NT2/D1 (cell line): ENCODE results near the gene TRAPPC2L.
A peak's percentile ranks its signal among the peaks of the same experiment; 100 is the strongest.

Experiments used
- DNase-seq: peaks from one replicate; pipeline ENCODE4 v3.0.0-alpha.2; 2011; ENCODE audit warnings: low read depth, low spot score
- H3K27me3 ChIP-seq: 2 replicates; pipeline ENCODE4 v1.6.0; 2011; ENCODE audit warnings: mild to moderate bottlenecking; ENCODE audit not compliant: insufficient read length, insufficient read depth
- H3K36me3 ChIP-seq: 2 replicates; pipeline ENCODE4 v1.6.1; 2011; ENCODE audit warnings: mild to moderate bottlenecking, low read length, mixed read lengths; ENCODE audit not compliant: insufficient read depth, insufficient read length
- H3K4me1 ChIP-seq: 2 replicates; pipeline ENCODE4 v1.5.1; 2011; ENCODE audit not compliant: insufficient read depth, insufficient read length
- H3K4me3 ChIP-seq: 2 replicates; pipeline ENCODE4 v1.5.1; 2011; ENCODE audit warnings: low read depth; ENCODE audit not compliant: insufficient read length
- H3K9ac ChIP-seq: 2 replicates; pipeline ENCODE4 v1.6.0; 2011; ENCODE audit warnings: low read depth; ENCODE audit not compliant: insufficient read length
- H3K9me3 ChIP-seq: 2 replicates; pipeline ENCODE4 v1.5.1; 2011; ENCODE audit warnings: mild to moderate bottlenecking, low read length; ENCODE audit not compliant: insufficient read depth
- SUZ12 ChIP-seq: IDR thresholded peaks from 2 replicates; pipeline ENCODE4 v1.6.1; 2011; ENCODE audit not compliant: insufficient read length, insufficient read depth; ENCODE audit errors: extremely low read depth
- YY1 ChIP-seq: IDR thresholded peaks from 2 replicates; pipeline ENCODE4 v1.6.1; 2011; ENCODE audit not compliant: insufficient read length, insufficient read depth
- ZNF274 ChIP-seq: IDR thresholded peaks from 2 replicates; pipeline ENCODE4 v1.6.1; 2011; ENCODE audit warnings: mild to moderate bottlenecking, low read depth, low read length

TRAPPC2L gene

GRCh38 chr16:88864099-88864498, 7.2 kb downstream of the TRAPPC2L start:
- Histone ChIP-seq H3K4me3 (no peak overlapping the region), H3K27me3 (no peaks in the 10 kb centered on the region), H3K4me1 (peaks cover 17% of the 10 kb centered on the region), H3K36me3 (peaks cover 44% of the 10 kb centered on the region), H3K9ac (peak overlapping the region; percentile 10), H3K9me3 (no peaks in the 10 kb centered on the region)
- TF ChIP-seq SUZ12 = no peak
- TF ChIP-seq ZNF274 = no peak
- no peak for TF ChIP-seq YY1
- no peak for DNase-seq

GRCh38 chr16:88864521-88864920, 7.6 kb downstream of the TRAPPC2L start:
- Histone ChIP-seq H3K9ac (no peak overlapping the region), H3K4me3 (no peak overlapping the region), H3K27me3 (no peaks in the 10 kb centered on the region), H3K9me3 (no peaks in the 10 kb centered on the region), H3K4me1 (peaks cover 17% of the 10 kb centered on the region), H3K36me3 (peaks cover 40% of the 10 kb centered on the region)
- no peak for TF ChIP-seq YY1
- no peak for TF ChIP-seq SUZ12
- no peak for TF ChIP-seq ZNF274
- no peak for DNase-seq

GRCh38 chr16:88865310-88865709, 8.4 kb downstream of the TRAPPC2L start:
- TF ChIP-seq YY1 = no peak
- TF ChIP-seq ZNF274 = no peak
- TF ChIP-seq SUZ12 = no peak
- H3K4me3 ChIP-seq = no peak overlapping the region
- no peak for DNase-seq
- peaks cover 32% of the 10 kb centered on the region for H3K36me3 ChIP-seq
- H3K9me3 ChIP-seq = no peaks in the 10 kb centered on the region
- H3K4me1 ChIP-seq = peaks cover 19% of the 10 kb centered on the region
- no peak overlapping the region for H3K9ac ChIP-seq
- H3K27me3 ChIP-seq = no peaks in the 10 kb centered on the region

GRCh38 chr16:88865742-88866141, 8.8 kb downstream of the TRAPPC2L start:
- H3K36me3 ChIP-seq = peaks cover 28% of the 10 kb centered on the region
- H3K27me3 ChIP-seq = no peaks in the 10 kb centered on the region
- TF ChIP-seq ZNF274 = no peak
- TF ChIP-seq SUZ12 = no peak
- no peak for TF ChIP-seq YY1
- DNase-seq = no peak
- H3K4me1 ChIP-seq = peaks cover 22% of the 10 kb centered on the region
- H3K9me3 ChIP-seq = no peaks in the 10 kb centered on the region
- no peak overlapping the region for H3K9ac ChIP-seq
- H3K4me3 ChIP-seq = no peak overlapping the region

- DNase-seq = no peak
- TF ChIP-seq SUZ12 = no peak
- TF ChIP-seq ZNF274 = no peak
- TF ChIP-seq YY1 = no peak
- Histone ChIP-seq H3K4me1 (peaks cover 22% of the 10 kb centered on the region), H3K27me3 (no peaks in the 10 kb centered on the region), H3K4me3 (no peak within 1 kb of the TSS), H3K36me3 (peaks cover 22% of the 10 kb centered on the region), H3K9me3 (no peaks in the 10 kb centered on the region), H3K9ac (no peak within 1 kb of the TSS)
Measured at GRCh38 chr16:88866151-88866920, 9.4 kb downstream of the TRAPPC2L start, which contains the start of gene PABPN1L. TSS of gene PABPN1L (minus strand) at chr16:88866660. CDS start at chr16:88866606, 54 bp downstream.

- Histone ChIP-seq H3K36me3 (peaks cover 8% of the 10 kb centered on the region), H3K9me3 (no peaks in the 10 kb centered on the region), H3K9ac (no peak overlapping the region), H3K4me1 (peaks cover 22% of the 10 kb centered on the region), H3K27me3 (no peaks in the 10 kb centered on the region), H3K4me3 (no peak overlapping the region)
- DNase-seq = no peak
- TF ChIP-seq SUZ12 (no peak), YY1 (no peak), ZNF274 (no peak)
Measured at GRCh38 chr16:88867581-88868246, 10.8 kb downstream of the TRAPPC2L start.

GRCh38 chr16:88868974-88869672, 12.2 kb downstream of the TRAPPC2L start:
- H3K27me3 ChIP-seq = no peaks in the 10 kb centered on the region

More at GRCh38 chr16:88868974-88869672, 12.2 kb downstream of the TRAPPC2L start:
- H3K4me3 ChIP-seq = no peak overlapping the region
- H3K9me3 ChIP-seq = no peaks in the 10 kb centered on the region
- DNase-seq = no peak
- TF ChIP-seq YY1 = no peak
- no peak for TF ChIP-seq ZNF274
- H3K36me3 ChIP-seq = no peaks in the 10 kb centered on the region
- no peak overlapping the region for H3K9ac ChIP-seq
- peaks cover 18% of the 10 kb centered on the region for H3K4me1 ChIP-seq
